GM06990 (cell line): ENCODE data around the gene SPAG16.

Experiments used
- DNase-seq: peaks from one replicate; pipeline ENCODE4 v3.0.0-alpha.2; 2011; ENCODE audit not compliant: insufficient read length; ENCODE audit errors: extremely low read depth
- H3K27me3 ChIP-seq: replicated peaks from 2 replicates; pipeline ENCODE4 v1.6.0; 2011; ENCODE audit warnings: low read length; ENCODE audit not compliant: control insufficient read depth, insufficient read depth
- H3K36me3 ChIP-seq: 2 replicates; pipeline ENCODE4 v1.5.1; 2011; ENCODE audit warnings: low read length; ENCODE audit not compliant: control insufficient read depth, insufficient read depth
- H3K4me3 ChIP-seq: replicated peaks from 2 replicates; pipeline ENCODE4 v1.5.1; 2011; ENCODE audit warnings: low read depth, mild to moderate bottlenecking, control low read depth, low read length
- TF ChIP-seq, protein P1 (sequence below): IDR thresholded peaks from 2 replicates; pipeline ENCODE4 v1.5.1; 2011; ENCODE audit warnings: low read length, control low read depth, mild to moderate bottlenecking, inconsistent platforms; ENCODE audit not compliant: insufficient read depth, poor library complexity, severe bottlenecking

The SPAG16 gene

DNA sequence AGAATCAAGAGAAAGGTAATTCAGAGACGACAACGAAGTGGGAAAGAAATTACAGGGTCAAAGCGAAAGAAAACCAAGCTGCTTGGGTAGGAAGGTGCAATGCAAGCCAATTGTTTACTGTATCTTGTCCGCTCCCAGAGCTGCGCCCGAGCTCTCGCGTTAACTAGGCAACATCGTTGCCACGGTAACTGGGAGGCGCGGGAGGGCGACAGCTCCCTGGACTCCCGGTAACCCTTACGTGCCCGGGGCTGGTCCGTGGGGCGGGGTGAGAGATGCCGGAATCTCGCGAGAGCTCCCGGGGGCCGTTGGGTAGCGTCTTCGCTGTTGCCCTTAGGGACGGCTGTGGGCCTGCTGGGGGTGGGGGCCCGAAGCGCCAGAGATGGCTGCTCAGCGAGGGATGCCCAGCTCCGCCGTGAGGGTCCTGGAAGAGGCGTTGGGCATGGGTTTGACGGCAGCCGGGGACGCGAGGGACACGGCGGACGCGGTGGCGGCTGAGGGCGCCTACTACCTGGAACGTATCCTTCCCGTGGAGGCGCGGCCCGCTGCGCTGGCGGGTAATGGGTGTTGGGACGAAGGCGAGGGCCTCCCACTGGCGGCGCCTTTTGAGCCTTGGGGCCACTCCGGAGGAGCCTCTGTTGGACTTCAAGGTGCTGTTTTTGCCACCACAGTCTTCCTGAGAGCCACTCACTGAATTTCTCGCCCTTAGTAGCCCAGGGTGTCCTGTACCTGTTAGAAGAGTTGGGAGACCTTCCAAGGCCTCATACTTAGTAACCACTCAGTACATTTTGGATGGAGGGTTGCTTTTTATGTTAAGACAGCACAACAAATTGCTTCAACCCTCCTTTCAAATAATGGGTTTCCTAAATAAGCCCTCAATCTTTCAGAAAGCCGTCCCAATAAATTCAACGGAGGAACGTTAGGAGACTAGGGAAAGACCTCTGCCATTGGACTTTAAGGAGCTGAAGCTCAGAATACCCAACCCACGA, at the start of gene SPAG16:
SPAG16 (plus strand) TSS at position 360 of the 986 bp plus-strand sequence.
- TF ChIP-seq, protein P1, sequence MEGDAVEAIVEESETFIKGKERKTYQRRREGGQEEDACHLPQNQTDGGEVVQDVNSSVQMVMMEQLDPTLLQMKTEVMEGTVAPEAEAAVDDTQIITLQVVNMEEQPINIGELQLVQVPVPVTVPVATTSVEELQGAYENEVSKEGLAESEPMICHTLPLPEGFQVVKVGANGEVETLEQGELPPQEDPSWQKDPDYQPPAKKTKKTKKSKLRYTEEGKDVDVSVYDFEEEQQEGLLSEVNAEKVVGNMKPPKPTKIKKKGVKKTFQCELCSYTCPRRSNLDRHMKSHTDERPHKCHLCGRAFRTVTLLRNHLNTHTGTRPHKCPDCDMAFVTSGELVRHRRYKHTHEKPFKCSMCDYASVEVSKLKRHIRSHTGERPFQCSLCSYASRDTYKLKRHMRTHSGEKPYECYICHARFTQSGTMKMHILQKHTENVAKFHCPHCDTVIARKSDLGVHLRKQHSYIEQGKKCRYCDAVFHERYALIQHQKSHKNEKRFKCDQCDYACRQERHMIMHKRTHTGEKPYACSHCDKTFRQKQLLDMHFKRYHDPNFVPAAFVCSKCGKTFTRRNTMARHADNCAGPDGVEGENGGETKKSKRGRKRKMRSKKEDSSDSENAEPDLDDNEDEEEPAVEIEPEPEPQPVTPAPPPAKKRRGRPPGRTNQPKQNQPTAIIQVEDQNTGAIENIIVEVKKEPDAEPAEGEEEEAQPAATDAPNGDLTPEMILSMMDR: peak; percentile 14
- Histone ChIP-seq H3K27me3 (no peaks in the 10 kb centered on the region), H3K4me3 (peak within 1 kb of the TSS; percentile 89), H3K36me3 (no peaks in the 10 kb centered on the region)
- peak; percentile 96 for DNase-seq

GRCh38 chr2:213234641-213235040, 49.6 kb upstream of the SPAG16 start:
- no peak for DNase-seq
- Histone ChIP-seq H3K4me3 (no peak overlapping the region), H3K27me3 (no peaks in the 10 kb centered on the region), H3K36me3 (no peaks in the 10 kb centered on the region)
- TF ChIP-seq, protein P1: no peak

DNA sequence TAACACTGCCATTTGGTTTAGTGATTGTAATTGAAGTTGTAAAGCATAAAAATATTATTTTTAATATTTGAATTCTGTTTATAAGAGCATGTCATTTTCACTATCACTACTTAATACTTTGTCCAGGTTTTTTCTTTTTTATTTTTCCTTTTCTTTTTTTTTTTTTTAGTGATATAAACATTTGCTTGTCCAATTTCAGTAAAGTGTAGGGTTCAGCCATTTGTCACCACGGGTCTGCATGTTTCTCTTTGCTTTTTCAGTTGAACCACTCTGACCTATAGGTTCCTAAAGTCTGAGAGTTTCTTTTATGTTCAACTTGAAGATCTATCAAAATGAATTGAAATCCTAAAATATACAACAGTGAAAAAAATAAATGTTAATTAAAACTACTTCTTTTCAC, 48.5 kb upstream of the SPAG16 start:
- H3K36me3 ChIP-seq: no peaks in the 10 kb centered on the region
- DNase-seq: no peak
- no peak overlapping the region for H3K4me3 ChIP-seq
- H3K27me3 ChIP-seq: no peaks in the 10 kb centered on the region
- TF ChIP-seq, protein P1: no peak

- DNase-seq: no peak
- peak overlapping the region; percentile 58 for H3K4me3 ChIP-seq
- TF ChIP-seq, protein P1: no peak
- no peaks in the 10 kb centered on the region for H3K36me3 ChIP-seq
- H3K27me3 ChIP-seq: no peaks in the 10 kb centered on the region
Measured at GRCh38 chr2:213237251-213237650, 47.0 kb upstream of the SPAG16 start.

DNA sequence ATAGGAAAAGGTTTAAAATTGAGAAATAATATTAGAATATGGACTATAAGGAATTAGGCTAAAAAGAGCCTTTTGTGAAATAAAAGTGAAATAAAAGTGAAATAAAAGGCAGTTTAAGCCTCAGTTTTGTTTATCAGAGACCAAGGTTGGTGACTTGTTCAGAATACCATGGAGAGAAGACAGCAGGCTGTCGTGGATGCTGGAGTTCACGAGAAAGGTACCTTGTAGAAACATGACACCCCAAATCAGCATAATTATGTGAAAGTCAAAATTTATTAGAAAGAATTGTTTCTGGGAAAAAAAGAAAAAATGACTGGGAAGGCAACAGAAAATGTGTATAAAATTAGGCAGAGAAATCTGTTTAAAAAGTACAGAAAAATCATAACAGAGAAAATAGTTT, 46.5 kb upstream of the SPAG16 start:
- H3K4me3 ChIP-seq: peak overlapping the region; percentile 58
- TF ChIP-seq, protein P1: no peak
- H3K36me3 ChIP-seq: no peaks in the 10 kb centered on the region
- H3K27me3 ChIP-seq: no peaks in the 10 kb centered on the region
- no peak for DNase-seq
